AG04449 (cell line): ENCODE results near the gene SLC17A1.

ENCODE experiments used
- CTCF ChIA-PET: fragments of 350-600 bp; formaldehyde crosslinking; extraction: SDS; loops from one replicate; lab custom pipeline; 2021; ENCODE audit warnings: antibody characterized with exemption; lab: Yijun Ruan, JAX
- POLR2A ChIA-PET: fragments of 400-600, 350-600 bp; formaldehyde crosslinking; extraction: SDS; loops from one replicate; lab custom pipeline; 2020; ENCODE audit warnings: antibody characterized with exemption, inconsistent platforms; lab: Yijun Ruan, JAX
- DNase-seq: peaks from one replicate; pipeline ENCODE4 v3.0.0-alpha.2; 2010; ENCODE audit warnings: low read depth, low spot score
- H3K4me3 ChIP-seq: 2 replicates; pipeline ENCODE4 v1.5.1; 2011; ENCODE audit warnings: low read depth, mild to moderate bottlenecking, control low read depth, low read length
- TF ChIP-seq, protein P1 (sequence below): IDR thresholded peaks from one replicate; pipeline ENCODE4 v1.5.1; 2011; ENCODE audit warnings: mild to moderate bottlenecking, moderate library complexity, low read length, control low read depth, inconsistent platforms; ENCODE audit not compliant: insufficient read depth; ENCODE audit errors: missing control alignments

SLC17A1 gene

DNA sequence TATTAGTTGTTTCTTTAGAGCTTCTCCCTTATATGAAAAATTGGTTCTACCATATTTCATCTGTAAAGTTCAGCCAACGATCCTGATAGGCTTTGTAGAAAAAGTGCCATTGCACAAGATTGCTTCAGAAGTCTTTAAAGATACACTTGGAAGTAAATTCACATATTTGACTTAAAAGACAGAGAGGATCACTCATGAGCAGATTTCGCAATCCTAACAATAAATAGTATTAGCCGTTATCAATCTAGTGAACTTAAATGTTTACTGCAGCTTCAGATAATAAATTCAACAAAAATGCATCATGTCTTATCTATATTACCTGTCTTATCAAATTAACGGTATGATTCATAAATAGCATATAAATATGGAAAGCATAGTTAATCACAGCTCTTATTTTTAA, 86.0 kb downstream of the SLC17A1 start:
- ChIA-PET CTCF (interaction anchor here (0.8 to 0.9 kb wide), 2 partner anchors 28 to 257 kb away, joined by 3 read pairs; no protein-coding TSS in a partner anchor), POLR2A (no interaction called here)
- no peak overlapping the region for H3K4me3 ChIP-seq
- no peak for DNase-seq
- TF ChIP-seq, protein P1, sequence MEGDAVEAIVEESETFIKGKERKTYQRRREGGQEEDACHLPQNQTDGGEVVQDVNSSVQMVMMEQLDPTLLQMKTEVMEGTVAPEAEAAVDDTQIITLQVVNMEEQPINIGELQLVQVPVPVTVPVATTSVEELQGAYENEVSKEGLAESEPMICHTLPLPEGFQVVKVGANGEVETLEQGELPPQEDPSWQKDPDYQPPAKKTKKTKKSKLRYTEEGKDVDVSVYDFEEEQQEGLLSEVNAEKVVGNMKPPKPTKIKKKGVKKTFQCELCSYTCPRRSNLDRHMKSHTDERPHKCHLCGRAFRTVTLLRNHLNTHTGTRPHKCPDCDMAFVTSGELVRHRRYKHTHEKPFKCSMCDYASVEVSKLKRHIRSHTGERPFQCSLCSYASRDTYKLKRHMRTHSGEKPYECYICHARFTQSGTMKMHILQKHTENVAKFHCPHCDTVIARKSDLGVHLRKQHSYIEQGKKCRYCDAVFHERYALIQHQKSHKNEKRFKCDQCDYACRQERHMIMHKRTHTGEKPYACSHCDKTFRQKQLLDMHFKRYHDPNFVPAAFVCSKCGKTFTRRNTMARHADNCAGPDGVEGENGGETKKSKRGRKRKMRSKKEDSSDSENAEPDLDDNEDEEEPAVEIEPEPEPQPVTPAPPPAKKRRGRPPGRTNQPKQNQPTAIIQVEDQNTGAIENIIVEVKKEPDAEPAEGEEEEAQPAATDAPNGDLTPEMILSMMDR, result no peak

DNA sequence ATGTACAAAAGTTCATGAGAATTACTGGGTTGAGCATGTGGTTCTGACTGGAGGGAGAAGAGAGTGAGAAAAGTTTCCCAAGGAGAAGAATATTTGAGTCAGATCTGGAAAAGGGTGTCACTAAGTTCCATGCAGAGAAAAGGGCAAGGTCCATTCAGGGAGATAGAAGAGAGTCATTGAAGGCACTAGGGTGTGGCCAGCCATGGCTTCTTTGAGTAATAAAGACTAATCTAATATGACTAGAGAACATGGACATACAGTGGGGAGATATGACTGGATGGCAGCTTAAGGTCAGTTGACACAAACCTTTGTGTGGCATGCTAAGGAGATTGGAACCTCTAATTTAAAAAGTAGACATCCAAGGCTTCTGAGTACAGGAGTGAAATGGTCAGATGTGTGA, 88.0 kb downstream of the SLC17A1 start:
- ChIA-PET CTCF (interaction anchor here (1.1 kb wide), 1 partner anchor 24 kb away, joined by 4 read pairs; no protein-coding TSS in a partner anchor), POLR2A (no interaction called here)
- H3K4me3 ChIP-seq, result no peak overlapping the region
- TF ChIP-seq, protein P1, result no peak
- no peak for DNase-seq

DNA sequence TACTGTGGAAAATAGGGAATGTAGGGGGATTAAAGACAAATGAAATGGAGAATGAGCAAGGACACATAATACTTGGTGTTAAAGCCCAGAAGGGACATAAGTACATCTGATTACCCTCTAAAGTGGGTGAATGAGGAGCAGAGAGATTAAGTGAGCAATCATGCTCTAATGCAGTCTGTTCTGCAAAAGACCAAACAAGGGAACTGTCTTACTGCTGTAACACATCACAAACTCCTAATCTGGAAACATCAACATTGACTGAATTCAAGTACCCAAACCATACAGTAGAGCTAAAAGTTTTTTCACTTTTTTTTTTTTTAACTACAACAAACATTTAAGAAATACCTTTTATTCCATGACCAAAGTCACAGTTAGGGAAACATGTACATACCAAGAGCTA, 96.6 kb downstream of the SLC17A1 start:
- TF ChIP-seq, protein P1, result no peak
- no peak for DNase-seq
- POLR2A ChIA-PET, result no interaction called here
- CTCF ChIA-PET, result no interaction called here
- H3K4me3 ChIP-seq, result no peak overlapping the region
